ENCODE data around the gene LAIR2. TPM values are rescaled to one million over a fixed set of nuclear protein-coding genes. Genes with fewer than 3 reads are reported as not detected.

The LAIR2 gene
- total RNA-seq, 1 donor from 2014 or later = not detected

GRCh38 chr19:54554006-54554405 lies 51.4 kb downstream of the LAIR2 start:
- peaks cover 15% of the 10 kb centered on the region for H3K4me1 Mint-ChIP-seq
- no peak for TF ChIP-seq CTCF (IDR thresholded peaks at IDR 0.05)
- ChIA-PET CTCF (no interaction called here), POLR2A (no interaction called here)
- H3K9me3 Mint-ChIP-seq = no peaks in the 10 kb centered on the region
- H3K4me3 Mint-ChIP-seq = no peak overlapping the region
- intact Hi-C loops (cut with micrococcal nuclease) = no loop called here
- DNase-seq = no peak
- H3K36me3 Mint-ChIP-seq (ENCODE audit: low read depth) = no peaks in the 10 kb centered on the region
- no peak for ATAC-seq (ENCODE audit: low read depth)
- H3K27me3 Mint-ChIP-seq = peaks cover 20% of the 10 kb centered on the region
- no peak overlapping the region for H3K27ac Mint-ChIP-seq

- Mint-ChIP-seq H3K4me3 (no peak overlapping the region), H3K27ac (no peak overlapping the region), H3K9me3 (no peaks in the 10 kb centered on the region), H3K4me1 (peaks cover 15% of the 10 kb centered on the region), H3K27me3 (peaks cover 23% of the 10 kb centered on the region), H3K36me3 (ENCODE audit: low read depth) (no peaks in the 10 kb centered on the region)
- TF ChIP-seq CTCF (IDR thresholded peaks at IDR 0.05) = no peak
- intact Hi-C loops (cut with micrococcal nuclease) = no loop called here
- ATAC-seq (ENCODE audit: low read depth) (no peak), DNase-seq (no peak)
- ChIA-PET POLR2A (no interaction called here), CTCF (no interaction called here)
Measured at GRCh38 chr19:54554896-54555295, 52.3 kb downstream of the LAIR2 start.

GRCh38 chr19:54556194-54556593 lies 53.6 kb downstream of the LAIR2 start:
- H3K4me1 Mint-ChIP-seq = peaks cover 13% of the 10 kb centered on the region
- H3K4me3 Mint-ChIP-seq = no peak overlapping the region
- H3K36me3 Mint-ChIP-seq (ENCODE audit: low read depth) = no peaks in the 10 kb centered on the region
- no peak overlapping the region for H3K27ac Mint-ChIP-seq
- peaks cover 23% of the 10 kb centered on the region for H3K27me3 Mint-ChIP-seq
- no peaks in the 10 kb centered on the region for H3K9me3 Mint-ChIP-seq
- no peak for TF ChIP-seq CTCF (IDR thresholded peaks at IDR 0.05)
- ChIA-PET POLR2A (no interaction called here), CTCF (no interaction called here)
- ATAC-seq (ENCODE audit: low read depth) (no peak), DNase-seq (no peak)
- intact Hi-C loops (cut with micrococcal nuclease) = no loop called here

GRCh38 chr19:54558339-54558738 lies 55.7 kb downstream of the LAIR2 start:
- ChIA-PET CTCF (no interaction called here), POLR2A (no interaction called here)
- DNase-seq = no peak
- TF ChIP-seq CTCF (IDR thresholded peaks at IDR 0.05) = no peak
- Mint-ChIP-seq H3K27ac (no peak overlapping the region), H3K27me3 (peaks cover 15% of the 10 kb centered on the region), H3K36me3 (ENCODE audit: low read depth) (no peaks in the 10 kb centered on the region), H3K4me3 (no peak overlapping the region), H3K9me3 (no peaks in the 10 kb centered on the region), H3K4me1 (no peaks in the 10 kb centered on the region)
- no peak for ATAC-seq (ENCODE audit: low read depth)
- intact Hi-C loops (cut with micrococcal nuclease) = no loop called here

Other genes starting within 250 kb of the LAIR2 start
- 0.24 and 0.38 TPM in 2 replicates for gene LILRB5, start 245.6 kb upstream of the LAIR2 start, total RNA-seq
- gene LILRB2, start 221.7 kb upstream of the LAIR2 start, total RNA-seq = 7.6 and 7.9 TPM in 2 replicates
- 1.3 and 1.9 TPM in 2 replicates for gene LILRA5, start 189.7 kb upstream of the LAIR2 start, total RNA-seq
- 26.3 and 26.6 TPM in 2 replicates for gene LILRA4, start 163.7 kb upstream of the LAIR2 start, total RNA-seq
- 30.5 and 31.0 TPM in 2 replicates for gene LAIR1, start 137.9 kb upstream of the LAIR2 start, total RNA-seq
- not detected in 2 replicates for gene TTYH1, start 87.4 kb upstream of the LAIR2 start, total RNA-seq
- 296 and 363 TPM in 2 replicates for gene LENG8, start 53.6 kb upstream of the LAIR2 start, total RNA-seq
- 6.3 and 8.5 TPM in 2 replicates for gene LENG9, start 39.1 kb upstream of the LAIR2 start, total RNA-seq
- not detected in 2 replicates for gene CDC42EP5, start 29.5 kb upstream of the LAIR2 start, total RNA-seq
- 0.22 TPM in 1 of 2 replicates, not detected in the other for gene LILRA2, start 71.0 kb downstream of the LAIR2 start, total RNA-seq
- 0.11 and 0.15 TPM in 2 replicates for gene LILRA1, start 90.8 kb downstream of the LAIR2 start, total RNA-seq
- 142 and 171 TPM in 2 replicates for gene LILRB1, start 127.7 kb downstream of the LAIR2 start, total RNA-seq
- gene LILRB4, start 160.2 kb downstream of the LAIR2 start, total RNA-seq = 0.76 and 1.4 TPM in 2 replicates
- not detected in 2 replicates for gene KIR3DL3, start 221.6 kb downstream of the LAIR2 start, total RNA-seq
- not detected in 2 replicates for gene KIR2DL3, start 235.7 kb downstream of the LAIR2 start, total RNA-seq

Measured in activated B cell treated with CpG ODN at 0.5 μM for 24 hours (primary cell).